Left lobe of liver (tissue), 2 donors: ENCODE results near the gene TXNDC8. TPM values are rescaled to one million over a fixed set of nuclear protein-coding genes. Genes with fewer than 3 reads are reported as not detected.
"Not testable (repeated sequence)": the region's sequence is repeated elsewhere in the genome, so short reads cannot be mapped to it uniquely, and the experiment has no call there.

Experiments
- ATAC-seq: fragments of 200-7000 bp; cut with Tn5 transposase; one replicate; pipeline ENCODE4 v1.9.1; 2020; ENCODE audit warnings: mild to moderate bottlenecking, moderate library complexity
- DNase-seq: peaks from one replicate; pipeline ENCODE4 v3.0.0-alpha.2; 2020; ENCODE audit warnings: low spot score
- total RNA-seq: library from RNA; stranded (reverse); gene quantifications from one replicate; pipeline ENCODE4 v1.2.1, GENCODE V29; 2021
- donor health status: DM: no; HTN: no; CAD: no; lungs with moderate emphysema.
- donor health status: DM: no; HTN: yes; CAD: no.

TXNDC8 gene
- total RNA-seq, 1 donor from 2014 or later: not detected

GRCh38 chr9:110328763-110329162 is 8.9 kb downstream of the TXNDC8 start:
- no peak for ATAC-seq
- DNase-seq: no peak

- DNase-seq (no peak), ATAC-seq (no peak)
Measured at GRCh38 chr9:110327716-110328115, 9.9 kb downstream of the TXNDC8 start.

- DNase-seq (no peak), ATAC-seq (no peak)
Measured at GRCh38 chr9:110323818-110324217, 13.8 kb downstream of the TXNDC8 start.

- DNase-seq: no peak
- no peak for ATAC-seq
Measured at GRCh38 chr9:110320651-110321445, 16.8 kb downstream of the TXNDC8 start.

- no peak for DNase-seq
- ATAC-seq: no peak
Measured at GRCh38 chr9:110319781-110320492, 17.7 kb downstream of the TXNDC8 start.

- ATAC-seq: no peak
- no peak for DNase-seq
Measured at GRCh38 chr9:110317911-110318310, 19.8 kb downstream of the TXNDC8 start.

- ATAC-seq: no peak
- DNase-seq: no peak
Measured at GRCh38 chr9:110316261-110317075, 21.2 kb downstream of the TXNDC8 start.

- ATAC-seq, DNase-seq: not testable (repeated sequence)
Measured at GRCh38 chr9:110311978-110312377, 25.7 kb downstream of the TXNDC8 start.

- DNase-seq (no peak), ATAC-seq (no peak)
Measured at GRCh38 chr9:110309681-110310080, 28.0 kb downstream of the TXNDC8 start.

- ATAC-seq (no peak), DNase-seq (no peak)
Measured at GRCh38 chr9:110308633-110309038, 29.0 kb downstream of the TXNDC8 start.

GRCh38 chr9:110307191-110307590 is 30.5 kb downstream of the TXNDC8 start:
- DNase-seq: no peak
- ATAC-seq: no peak

- ATAC-seq (peak; percentile 54), DNase-seq (no peak)
Measured at GRCh38 chr9:110303133-110303532, 34.5 kb downstream of the TXNDC8 start.

GRCh38 chr9:110298043-110298605 is 39.5 kb downstream of the TXNDC8 start:
- no peak for ATAC-seq
- DNase-seq: no peak

- ATAC-seq: no peak
Measured at GRCh38 chr9:110293248-110293647, 44.4 kb downstream of the TXNDC8 start.

GRCh38 chr9:110291921-110292557 is 45.6 kb downstream of the TXNDC8 start:
- DNase-seq (no peak), ATAC-seq (no peak)

More at GRCh38 chr9:110293248-110293647, 44.4 kb downstream of the TXNDC8 start:
- DNase-seq: no peak

GRCh38 chr9:110290001-110290400 is 47.7 kb downstream of the TXNDC8 start:
- DNase-seq (no peak), ATAC-seq (no peak)

GRCh38 chr9:110288503-110288902 is 49.2 kb downstream of the TXNDC8 start:
- DNase-seq: no peak
- no peak for ATAC-seq

GRCh38 chr9:110287289-110287680 is 50.4 kb downstream of the TXNDC8 start:
- ATAC-seq (no peak), DNase-seq (no peak)

GRCh38 chr9:110284211-110284844 is 53.3 kb downstream of the TXNDC8 start:
- DNase-seq (no peak), ATAC-seq (peak; percentile 35)

GRCh38 chr9:110283751-110284150 is 53.9 kb downstream of the TXNDC8 start:
- DNase-seq (no peak), ATAC-seq (peak; percentile 81)
